AG09309 (cell line): ENCODE results near the gene CACNA1H.

Experiments
- DNase-seq: peaks from one replicate; pipeline ENCODE4 v3.0.0-alpha.2; 2010; ENCODE audit warnings: low read depth
- H3K4me3 ChIP-seq: 2 replicates; pipeline ENCODE4 v1.5.1; 2011; ENCODE audit warnings: mild to moderate bottlenecking, low read depth, low read length, moderate library complexity; ENCODE audit not compliant: control insufficient read depth
- TF ChIP-seq, protein P1 (sequence below): IDR thresholded peaks from 2 replicates; pipeline ENCODE4 v1.5.1; 2011; ENCODE audit warnings: mild to moderate bottlenecking, low read depth, low read length, inconsistent platforms; ENCODE audit not compliant: insufficient read depth, control insufficient read depth; ENCODE audit errors: missing control alignments

CACNA1H gene

GRCh38 chr16:1171854-1172428 is 19.0 kb downstream of the CACNA1H start:
- TF ChIP-seq, protein P1, sequence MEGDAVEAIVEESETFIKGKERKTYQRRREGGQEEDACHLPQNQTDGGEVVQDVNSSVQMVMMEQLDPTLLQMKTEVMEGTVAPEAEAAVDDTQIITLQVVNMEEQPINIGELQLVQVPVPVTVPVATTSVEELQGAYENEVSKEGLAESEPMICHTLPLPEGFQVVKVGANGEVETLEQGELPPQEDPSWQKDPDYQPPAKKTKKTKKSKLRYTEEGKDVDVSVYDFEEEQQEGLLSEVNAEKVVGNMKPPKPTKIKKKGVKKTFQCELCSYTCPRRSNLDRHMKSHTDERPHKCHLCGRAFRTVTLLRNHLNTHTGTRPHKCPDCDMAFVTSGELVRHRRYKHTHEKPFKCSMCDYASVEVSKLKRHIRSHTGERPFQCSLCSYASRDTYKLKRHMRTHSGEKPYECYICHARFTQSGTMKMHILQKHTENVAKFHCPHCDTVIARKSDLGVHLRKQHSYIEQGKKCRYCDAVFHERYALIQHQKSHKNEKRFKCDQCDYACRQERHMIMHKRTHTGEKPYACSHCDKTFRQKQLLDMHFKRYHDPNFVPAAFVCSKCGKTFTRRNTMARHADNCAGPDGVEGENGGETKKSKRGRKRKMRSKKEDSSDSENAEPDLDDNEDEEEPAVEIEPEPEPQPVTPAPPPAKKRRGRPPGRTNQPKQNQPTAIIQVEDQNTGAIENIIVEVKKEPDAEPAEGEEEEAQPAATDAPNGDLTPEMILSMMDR = no peak
- no peak for DNase-seq

DNA sequence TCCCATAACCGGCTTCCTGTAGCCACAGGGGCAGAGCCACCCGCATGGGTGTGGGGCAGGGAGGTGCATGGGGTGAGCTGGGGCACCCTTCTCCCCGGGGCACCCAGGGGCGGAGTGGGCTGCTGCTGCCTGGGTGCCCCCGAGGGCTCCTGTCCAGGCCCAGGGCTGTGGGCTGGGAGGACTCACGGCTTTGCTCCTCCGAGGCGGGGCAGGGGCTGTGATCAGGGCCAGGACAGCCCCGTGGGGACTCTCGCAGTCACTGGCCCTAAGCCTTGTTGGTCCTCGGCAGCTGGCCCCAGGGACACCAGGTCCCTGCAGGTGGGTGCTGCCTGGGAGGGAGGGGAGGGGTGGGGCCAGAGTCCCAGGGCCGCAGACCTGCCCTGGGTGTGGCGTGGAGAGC is 19.7 kb downstream of the CACNA1H start:
- no peak overlapping the region for H3K4me3 ChIP-seq
- TF ChIP-seq, protein P1 = no peak

More at GRCh38 chr16:1171854-1172428, 19.0 kb downstream of the CACNA1H start:
- no peak overlapping the region for H3K4me3 ChIP-seq

GRCh38 chr16:1173788-1174451 is 21.0 kb downstream of the CACNA1H start:
- no peak overlapping the region for H3K4me3 ChIP-seq
- TF ChIP-seq, protein P1 = no peak
- no peak for DNase-seq

More for the DNA sequence above, 19.7 kb downstream of the CACNA1H start:
- no peak for DNase-seq

DNA sequence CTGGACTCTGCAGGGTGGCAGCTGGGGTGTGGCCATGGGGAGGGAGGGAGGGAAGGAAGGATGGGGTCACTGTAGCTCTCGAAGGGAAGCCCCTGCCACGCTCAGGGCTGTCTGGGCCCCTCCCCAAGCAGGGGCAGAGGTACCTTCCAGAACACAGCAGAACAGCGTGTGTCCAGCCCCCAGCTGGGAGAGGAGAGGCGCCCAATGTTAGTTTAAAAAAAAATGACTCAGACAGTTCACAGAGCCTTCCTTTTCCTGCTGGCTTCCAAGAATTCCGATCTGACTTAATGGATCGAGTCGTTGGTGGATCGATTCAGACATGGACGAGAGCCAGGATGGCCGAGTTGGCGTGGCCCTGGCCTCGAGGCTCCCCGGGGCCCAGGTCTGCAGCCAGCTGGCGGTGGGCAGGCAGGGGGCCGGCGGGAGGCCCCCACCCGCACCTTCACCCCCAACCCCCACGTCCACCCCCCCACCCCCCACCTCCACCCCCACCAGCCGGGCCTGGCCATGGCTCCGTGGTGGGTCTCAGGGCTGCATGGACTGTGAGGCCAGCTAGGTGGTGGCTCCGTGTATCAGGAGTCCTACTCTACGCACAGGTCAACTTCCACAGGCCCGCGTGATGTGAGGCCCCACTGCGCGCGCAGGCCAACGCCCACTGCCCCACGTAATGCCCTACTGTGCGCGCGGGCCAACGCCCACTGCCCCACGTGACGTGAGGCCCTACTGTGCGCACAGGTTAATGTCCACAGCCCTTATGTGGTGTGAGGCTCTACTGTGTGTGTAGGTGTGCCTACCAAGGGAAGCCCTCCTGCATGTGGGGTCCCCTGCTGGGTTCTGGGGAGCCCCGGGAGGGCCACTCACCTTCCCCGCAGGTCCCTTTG is 21.8 kb downstream of the CACNA1H start:
- TF ChIP-seq, protein P1 = no peak
- no peak for DNase-seq
- H3K4me3 ChIP-seq = no peak overlapping the region

DNA sequence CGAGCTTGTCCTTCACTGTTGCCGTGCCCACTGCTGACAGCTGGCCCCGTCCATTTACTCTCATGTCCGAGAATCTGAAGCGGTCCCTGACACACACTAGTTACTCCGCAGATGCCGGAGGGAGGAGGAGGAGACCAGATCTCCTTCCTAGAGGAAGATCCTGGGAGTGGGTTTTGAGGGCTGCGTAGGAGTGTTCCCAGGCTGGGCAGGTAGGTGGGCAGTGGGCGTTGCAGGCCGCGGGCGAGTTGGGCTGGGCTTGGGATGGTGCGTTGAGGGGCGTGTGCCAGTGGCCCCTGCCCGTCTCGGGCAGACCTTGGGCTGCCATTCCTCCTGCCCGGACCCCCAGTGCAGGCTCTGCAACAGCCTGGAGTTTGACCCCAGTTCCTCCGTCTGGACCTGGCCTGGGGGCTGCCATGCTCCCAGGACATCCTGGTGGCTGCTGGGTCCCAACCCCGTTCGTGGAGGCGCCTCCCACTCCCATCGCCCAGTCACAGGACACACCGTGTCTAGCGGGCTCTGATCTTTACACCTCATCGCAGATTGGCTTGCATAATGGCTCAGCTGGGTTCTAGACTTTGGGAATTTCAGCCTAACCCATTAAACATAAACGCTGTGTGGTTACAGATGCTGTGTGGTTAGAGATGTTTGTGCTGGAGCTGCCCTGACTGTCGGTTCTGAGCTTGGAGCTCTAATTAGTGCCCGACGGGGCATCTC is 22.8 kb downstream of the CACNA1H start:
- no peak overlapping the region for H3K4me3 ChIP-seq
- TF ChIP-seq, protein P1 = no peak
- DNase-seq = no peak

- TF ChIP-seq, protein P1 = no peak
- no peak for DNase-seq
- no peak overlapping the region for H3K4me3 ChIP-seq
These were observed 23.5 kb downstream of the CACNA1H start for GRCh38 chr16:1176280-1176897.
